Measurements from ENCODE around the gene RXRG. TPM values are rescaled to one million over a fixed set of nuclear protein-coding genes. Genes with fewer than 3 reads are reported as not detected.

Gene RXRG
- total and polyA plus RNA-seq, 12 donors = 1.2 to 16.3 (median 4.1) TPM

GRCh38 chr1:165431079-165431478 is 13.8 kb downstream of the RXRG start:
- Histone ChIP-seq H3K27me3 (no peaks in the 10 kb centered on the region), H3K36me3 (peaks cover 0 to 10% (median 0%) of the 10 kb centered on the region in 9 donors), H3K4me3 (no peak overlapping the region), H3K4me1 (peaks cover 0 to 10% (median 0%) of the 10 kb centered on the region in 9 donors), H3K27ac (no peak overlapping the region), H3K9me3 (no peaks in the 10 kb centered on the region)
- TF ChIP-seq CTCF (IDR thresholded peaks at IDR 0.05) = no peak
- WGBS, 2 donors = 88 to 89% methylated on average over 4 of the region's 4 CpGs
- intact Hi-C loops (cut with DNase I) = no loop called here
- ATAC-seq = no peak
- DNase-seq = no peak

- intact Hi-C loops (cut with DNase I) = no loop called here
- no peak for ATAC-seq
- H3K4me1 ChIP-seq = peaks cover 9 to 47% (median 32%) of the 10 kb centered on the region in 9 donors
- DNase-seq = no peak
- no peak for TF ChIP-seq CTCF (IDR thresholded peaks at IDR 0.05)
- peaks cover 0 to 10% (median 0%) of the 10 kb centered on the region in 9 donors for H3K36me3 ChIP-seq
- H3K27me3 ChIP-seq = no peaks in the 10 kb centered on the region
- H3K27ac ChIP-seq = no peak overlapping the region
- H3K9me3 ChIP-seq = no peaks in the 10 kb centered on the region
- H3K4me3 ChIP-seq = no peak overlapping the region
- 66 to 77% methylated on average over 2 of the region's 2 CpGs for WGBS, 2 donors
These were observed 18.2 kb downstream of the RXRG start for GRCh38 chr1:165426745-165427144.

GRCh38 chr1:165425621-165426020 is 19.3 kb downstream of the RXRG start:
- Histone ChIP-seq H3K27me3 (no peaks in the 10 kb centered on the region), H3K4me3 (no peak overlapping the region), H3K36me3 (peaks cover 0 to 10% (median 0%) of the 10 kb centered on the region in 9 donors), H3K4me1 (peaks cover 9 to 58% (median 32%) of the 10 kb centered on the region in 9 donors), H3K27ac (peak overlapping the region in 5 of 10 donors; percentile 48 to 83 (median 69)), H3K9me3 (no peaks in the 10 kb centered on the region)
- no peak for TF ChIP-seq CTCF (IDR thresholded peaks at IDR 0.05)
- 84 to 92% methylated on average over 2 of the region's 2 CpGs for WGBS, 2 donors
- no peak for ATAC-seq
- no peak for DNase-seq
- intact Hi-C loops (cut with DNase I) = no loop called here

GRCh38 chr1:165424454-165425216 is 20.3 kb downstream of the RXRG start:
- 32 to 35% methylated on average over 10 of the region's 10 CpGs for WGBS, 2 donors
- Histone ChIP-seq H3K36me3 (peaks cover 0 to 10% (median 0%) of the 10 kb centered on the region in 9 donors), H3K27ac (peak overlapping the region in 9 of 10 donors; percentile 39 to 83 (median 62)), H3K9me3 (no peaks in the 10 kb centered on the region), H3K4me3 (peak overlapping the region in 6 of 10 donors; percentile 1 to 45 (median 29)), H3K4me1 (peaks cover 9 to 64% (median 32%) of the 10 kb centered on the region in 9 donors), H3K27me3 (no peaks in the 10 kb centered on the region)
- no peak for TF ChIP-seq CTCF (IDR thresholded peaks at IDR 0.05)
- peak; percentile 37 to 44 for DNase-seq
- intact Hi-C loops (cut with DNase I) = loop anchor here in 1 of 10 donors (5.0 kb wide), 1 partner anchor 123 kb away; no protein-coding TSS in a partner anchor
- ATAC-seq = peak; percentile 67 to 94 (median 83)
